GM21423 (cell line): ENCODE data around the gene SLC34A3.
"Not testable (repeated sequence)": the region's sequence is repeated elsewhere in the genome, so short reads cannot be mapped to it uniquely, and the experiment has no call there.

Experiments
- ATAC-seq: cut with Tn5 transposase; IDR thresholded peaks from one replicate; pipeline ENCODE4 v1.9.1; 2021; ENCODE audit warnings: mild to moderate bottlenecking, moderate library complexity; ENCODE audit not compliant: unreplicated experiment

The SLC34A3 gene

GRCh38 chr9:137228968-137229896, 1.5 kb upstream of the SLC34A3 start:
- ATAC-seq, result no peak

GRCh38 chr9:137229903-137230704, 597 bp upstream of the SLC34A3 start:
- ATAC-seq, result no peak

- no peak for ATAC-seq
Observed at GRCh38 chr9:137231372-137232039, 805 bp downstream of the SLC34A3 start.

GRCh38 chr9:137232101-137232500, 1.4 kb downstream of the SLC34A3 start:
- ATAC-seq, result no peak

GRCh38 chr9:137232510-137232909, 1.8 kb downstream of the SLC34A3 start:
- no peak for ATAC-seq

- no peak for ATAC-seq
Observed at GRCh38 chr9:137233143-137233980, 2.7 kb downstream of the SLC34A3 start.

- ATAC-seq, result no peak
Observed at GRCh38 chr9:137234055-137234697, 3.5 kb downstream of the SLC34A3 start.

- no peak for ATAC-seq
Observed at GRCh38 chr9:137234758-137235423, 4.2 kb downstream of the SLC34A3 start.

GRCh38 chr9:137235424-137236237, 4.9 kb downstream of the SLC34A3 start:
- no peak for ATAC-seq

GRCh38 chr9:137236238-137236935, 5.7 kb downstream of the SLC34A3 start:
- peak; percentile 19 for ATAC-seq

GRCh38 chr9:137236936-137237421, 6.3 kb downstream of the SLC34A3 start:
- no peak for ATAC-seq

- no peak for ATAC-seq
Observed at GRCh38 chr9:137237759-137238726, 7.3 kb downstream of the SLC34A3 start.

GRCh38 chr9:137239541-137240200, 9.0 kb downstream of the SLC34A3 start:
- not testable (repeated sequence) for ATAC-seq

GRCh38 chr9:137240318-137240840, 9.7 kb downstream of the SLC34A3 start:
- ATAC-seq, result peak; percentile 18

GRCh38 chr9:137240841-137241489, 10.3 kb downstream of the SLC34A3 start, which contains the start of gene TUBB4B:
TUBB4B (plus strand) TSS chr9:137241287; CDS start chr9:137241361, 74 bp downstream.
- peak; percentile 73 for ATAC-seq
